K562 (cell line): ENCODE measurements around the gene GPAT3. TPM values are rescaled to one million over a fixed set of nuclear protein-coding genes. Genes with fewer than 3 reads are reported as not detected.

Experiments used
- ARID1B ChIP-seq: fragments of 450-650 bp; IDR thresholded peaks from 2 replicates; pipeline ENCODE4 v1.6.1; 2016; ENCODE audit warnings: antibody characterized with exemption, mild to moderate bottlenecking, inconsistent platforms
- C11orf30 ChIP-seq: fragments of 450-650 bp; IDR thresholded peaks from 2 replicates; pipeline ENCODE4 v1.6.1; 2016; ENCODE audit warnings: low read depth, mild to moderate bottlenecking
- CLOCK ChIP-seq: fragments of 250-450 bp; sonication (Bioruptor Pico); IDR thresholded peaks from 2 replicates; pipeline ENCODE4 v1.4.0; 2020; ENCODE audit warnings: mild to moderate bottlenecking, moderate library complexity, borderline replicate concordance
- CREB3L1 ChIP-seq: fragments of 450-650 bp; IDR thresholded peaks from 2 replicates; pipeline ENCODE4 v1.6.1; 2014; ENCODE audit warnings: low read depth, mild to moderate bottlenecking, moderate library complexity, borderline replicate concordance
- DPF2 ChIP-seq: fragments of 450-650 bp; IDR thresholded peaks from 2 replicates; pipeline ENCODE4 v1.6.1; 2016
- FOXP4 ChIP-seq: sonication (generic); formaldehyde crosslinking; IDR thresholded peaks from 2 replicates; pipeline ENCODE4 v1.8.0; 2022; ENCODE audit warnings: mild to moderate bottlenecking, missing genetic modification reagents, borderline replicate concordance
- HOXB6 ChIP-seq: fragments of 250-450 bp; sonication (Bioruptor Pico); IDR thresholded peaks from 2 replicates; pipeline ENCODE4 v1.5.1; 2022; ENCODE audit warnings: mild to moderate bottlenecking, borderline replicate concordance
- LCOR ChIP-seq: sonication (generic); formaldehyde crosslinking; IDR thresholded peaks from 2 replicates; pipeline ENCODE4 v1.8.0; 2022; ENCODE audit warnings: mild to moderate bottlenecking, missing genetic modification reagents
- MCM5 ChIP-seq: fragments of 450-650 bp; IDR thresholded peaks from 2 replicates; pipeline ENCODE4 v1.6.1; 2016; ENCODE audit warnings: low read depth
- MYNN ChIP-seq, 2 experiments: sonication (generic); formaldehyde crosslinking in 1 of 2; IDR thresholded peaks; 2 replicates each; pipeline versions ENCODE4 v1.5.0 to v1.6.1; 2016 to 2020; ENCODE audit warnings: antibody characterized with exemption in 1 of 2, missing genetic modification reagents in 1 of 2
- NR2F6 ChIP-seq: fragments of 450-650 bp; formaldehyde crosslinking; IDR thresholded peaks from 2 replicates; pipeline ENCODE4 v1.4.0; 2020; ENCODE audit warnings: mild to moderate bottlenecking
- NR3C1 ChIP-seq: sonication (generic); formaldehyde crosslinking; IDR thresholded peaks from 2 replicates; pipeline ENCODE4 v1.8.1; 2022; ENCODE audit warnings: missing genetic modification reagents
- PPARD ChIP-seq: fragments of 250-450 bp; sonication (Bioruptor Pico); IDR thresholded peaks from 2 replicates; pipeline ENCODE4 v1.8.0; 2022; ENCODE audit warnings: inconsistent platforms, mild to moderate bottlenecking, moderate library complexity
- RB1 ChIP-seq: fragments of 450-650 bp; IDR thresholded peaks from 2 replicates; pipeline ENCODE4 v1.6.1; 2017; ENCODE audit warnings: low read depth, mild to moderate bottlenecking
- RCOR1 ChIP-seq, 2 experiments: IDR thresholded peaks; 2 replicates each; pipeline ENCODE4 v1.6.1; 2012; ENCODE audit warnings: low read depth in 2 of 2, low read length in 2 of 2, borderline replicate concordance in 1 of 2, improper control_type of control experiment in 1 of 2
- SETDB1 ChIP-seq: IDR thresholded peaks from one replicate; pipeline ENCODE4 v1.6.1; 2012; ENCODE audit warnings: low read length, control low read depth, inconsistent platforms
- SMARCC2 ChIP-seq: fragments of 450-650 bp; IDR thresholded peaks from 2 replicates; pipeline ENCODE4 v1.6.1; 2017; ENCODE audit warnings: antibody characterized with exemption, moderate library complexity, mild to moderate bottlenecking, low read depth
- SMARCE1 ChIP-seq: fragments of 450-650 bp; IDR thresholded peaks from 2 replicates; pipeline ENCODE4 v1.7.1; 2016; ENCODE audit warnings: mild to moderate bottlenecking
- TSC22D4 ChIP-seq: fragments of 450-650 bp; IDR thresholded peaks from 2 replicates; pipeline ENCODE4 v1.6.1; 2016; ENCODE audit warnings: missing genetic modification characterization, missing biosample characterization, control low read depth
- ZEB2 ChIP-seq: fragments of 450-650 bp; IDR thresholded peaks from 2 replicates; pipeline ENCODE4 v1.6.1; 2016
- ZNF274 ChIP-seq: IDR thresholded peaks from 2 replicates; pipeline ENCODE4 v1.6.1; 2011; ENCODE audit warnings: low read depth, mild to moderate bottlenecking, low read length, moderate library complexity, borderline replicate concordance
- ZNF398 ChIP-seq: fragments of 250-450 bp; sonication (Bioruptor Pico); IDR thresholded peaks from 2 replicates; pipeline ENCODE4 v1.8.0; 2021; ENCODE audit warnings: moderate library complexity, mild to moderate bottlenecking, inconsistent platforms
- ZNF408 ChIP-seq: fragments of 250-450 bp; sonication (Bioruptor Pico); IDR thresholded peaks from 2 replicates; pipeline ENCODE4 v1.4.0; 2020; ENCODE audit warnings: low read depth, mild to moderate bottlenecking, moderate library complexity
- ZSCAN32 ChIP-seq: fragments of 450-650 bp; formaldehyde crosslinking; IDR thresholded peaks from 2 replicates; pipeline ENCODE4 v1.4.0; 2020; ENCODE audit warnings: mild to moderate bottlenecking, moderate library complexity
- polyA plus RNA-seq, 8 experiments: library from polyadenylated mRNA; depleted of rRNA in 4 of 8; stranded (reverse) in 5 of 8; unstranded in 3 of 8; fragments of >200 nt; fragmentation: Nextera tagmentation in 2 of 8; fragmentation: Illumina TruSeq in 1 of 8; extraction: Ambion mirVana in 2 of 8; extraction: Trizol in 1 of 8; gene quantifications; 2 replicates each; pipeline versions ENCODE4 v1.2.1 to v1.2.3, GENCODE V29; 2011 to 2014; ENCODE audit warnings: inconsistent platforms in 1 of 8, missing spikeins in 1 of 8
- total RNA-seq, 7 experiments: library from RNA; depleted of rRNA in 6 of 7; stranded (reverse); fragments of >200 nt in 6 of 7; fragmentation: Illumina TruSeq in 2 of 7; extraction: Trizol in 2 of 7; gene quantifications; 2 replicates each; pipeline versions ENCODE4 v1.2.1 to v1.2.3, GENCODE V29; 2011 to 2021; ENCODE audit warnings: low replicate concordance in 1 of 7

The GPAT3 gene
- total and polyA plus RNA-seq, 9 of the 15 experiments (the other 6 are each of a cell fraction or from before 2014, with no cell fraction given), result 4.1 to 16.1 (median 13.1) TPM

- TF ChIP-seq HOXB6 (CRISPR knock-in tag) (no peak), MYNN (IDR thresholded peaks at IDR 0.05) (no peak), MYNN (CRISPR knock-in tag; IDR thresholded peaks at IDR 0.05) (no peak), ZSCAN32 (CRISPR knock-in tag) (no peak), FOXP4 (CRISPR knock-in tag) (no peak), CLOCK (CRISPR knock-in tag) (no peak), RCOR1 (IDR thresholded peaks at IDR 0.05; ENCODE audit: borderline replicate concordance in 1 of 2, low read depth in 2 of 2, low read length in 2 of 2) (0 out of 4 replicates have a peak, but pooled peaks of 1 of the 2 experiments have one; percentile 5), PPARD (CRISPR knock-in tag) (no peak), ZNF408 (CRISPR knock-in tag) (no peak), CREB3L1 (no peak), NR2F6 (CRISPR knock-in tag) (no peak), SMARCC2 (peak; percentile 80; the same call in 1 of the 2 replicates), TSC22D4 (tag) (no peak), RB1 (no peak), ZNF274 (no peak), NR3C1 (CRISPR knock-in tag) (no peak), SMARCE1 (peak; percentile 94), LCOR (CRISPR knock-in tag) (no peak), DPF2 (peak; percentile 65; the same call in 1 of the 2 replicates), ZNF398 (CRISPR knock-in tag) (no peak), ARID1B (peak; percentile 75), C11orf30 (no peak), SETDB1 (no peak), ZEB2 (no peak), MCM5 (no peak)
Observed at GRCh38 chr4:83558680-83559079, 22.8 kb downstream of the GPAT3 start (continued).
